Measurements from ENCODE around the gene CYB561.

CYB561 gene
- 18.6 to 43.7 (median 21.2) reads per million in 4 experiments for total RNA-seq

- DNase-seq, result peak; percentile 41
Observed at GRCh38 chr17:63445954-63446752, at the start of gene CYB561. Gene CYB561, minus strand, starts transcription at chr17:63446306. Its CDS starts 8,759 bp downstream, at chr17:63437547.

DNA sequence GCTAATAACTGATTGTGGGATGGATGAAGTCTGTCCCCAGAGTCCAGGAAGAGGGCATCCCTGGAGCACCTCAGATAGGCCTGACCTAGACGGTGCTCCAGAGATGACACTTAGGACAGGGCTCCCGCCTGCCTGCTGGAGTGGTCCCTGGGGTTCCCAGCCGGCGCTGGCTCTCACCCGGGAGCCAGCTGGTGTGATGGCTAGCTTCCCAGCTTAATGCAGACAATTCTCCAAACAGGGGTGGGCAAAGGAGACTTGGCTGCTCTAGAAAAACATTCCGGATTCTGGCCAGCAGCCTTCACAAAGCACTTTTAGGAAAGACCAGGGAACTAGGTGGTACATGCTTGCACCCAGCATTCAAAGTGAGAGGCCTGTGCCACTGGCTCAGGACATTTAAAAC, 49.4 kb upstream of the CYB561 start:
- DNase-seq, result no peak

DNA sequence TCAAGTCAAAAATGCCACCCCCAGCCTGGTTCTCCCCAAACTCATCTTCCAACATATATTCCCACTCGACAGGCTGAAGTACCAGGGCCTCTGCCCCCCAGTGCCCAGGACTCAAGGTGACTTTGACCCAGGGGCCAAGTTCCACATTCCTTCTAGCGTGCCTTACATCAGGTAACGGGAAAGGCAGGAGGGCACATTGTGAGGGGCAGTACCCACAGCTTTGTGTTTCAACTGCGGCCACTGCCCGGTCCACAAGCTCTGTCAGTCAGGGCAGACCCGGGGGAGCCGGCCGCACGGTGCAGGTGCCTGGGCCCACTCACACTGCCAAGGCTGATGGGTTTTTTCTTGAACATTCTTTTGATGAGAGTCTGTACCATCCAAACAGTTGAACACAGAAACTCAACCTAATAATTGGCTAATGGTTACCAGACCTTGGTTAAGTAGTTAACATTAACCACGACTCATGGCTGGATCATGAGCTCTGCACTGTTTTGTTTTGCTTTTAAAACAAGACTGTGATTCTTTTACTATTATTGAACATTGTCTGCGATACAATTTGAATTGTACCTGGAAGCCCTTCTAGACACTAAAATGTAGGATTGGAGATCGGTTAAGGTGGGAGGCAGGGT, 48.3 kb upstream of the CYB561 start:
- no peak for DNase-seq

GRCh38 chr17:63493411-63493810, 47.3 kb upstream of the CYB561 start:
- DNase-seq, result no peak

- DNase-seq, result no peak
Observed at GRCh38 chr17:63492940-63493339, 46.8 kb upstream of the CYB561 start.

DNA sequence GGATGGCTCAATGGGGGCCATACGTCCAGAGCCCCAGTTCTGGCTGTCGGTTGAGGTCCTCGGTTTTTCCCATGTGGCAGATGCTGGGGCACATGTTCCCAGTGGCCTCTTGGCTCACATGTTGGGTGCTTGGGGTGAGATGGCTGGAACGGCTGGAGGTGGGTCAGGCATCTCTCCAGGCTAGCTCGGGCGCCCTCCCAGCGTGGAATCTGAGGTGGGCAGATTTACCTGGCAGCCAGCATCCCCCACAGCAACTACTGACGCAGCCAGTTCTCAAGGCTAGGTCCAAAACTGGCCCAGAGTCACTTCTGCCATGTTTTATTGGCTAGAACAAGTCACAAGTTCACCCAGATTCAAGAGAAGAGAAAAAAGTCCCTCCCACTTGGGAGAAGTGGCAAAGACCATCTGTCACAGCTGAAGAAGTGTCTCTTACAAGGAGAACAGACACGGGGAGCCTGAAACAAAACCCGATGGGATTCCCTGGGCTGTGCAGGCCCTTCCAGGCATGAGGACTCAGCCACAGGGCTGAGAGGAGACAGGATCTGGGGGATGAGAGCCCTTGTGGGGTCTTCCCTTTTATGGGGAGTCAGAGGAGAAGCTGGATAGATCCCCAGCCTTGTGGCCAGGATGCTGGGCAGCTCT, 46.0 kb upstream of the CYB561 start:
- DNase-seq, result no peak

DNA sequence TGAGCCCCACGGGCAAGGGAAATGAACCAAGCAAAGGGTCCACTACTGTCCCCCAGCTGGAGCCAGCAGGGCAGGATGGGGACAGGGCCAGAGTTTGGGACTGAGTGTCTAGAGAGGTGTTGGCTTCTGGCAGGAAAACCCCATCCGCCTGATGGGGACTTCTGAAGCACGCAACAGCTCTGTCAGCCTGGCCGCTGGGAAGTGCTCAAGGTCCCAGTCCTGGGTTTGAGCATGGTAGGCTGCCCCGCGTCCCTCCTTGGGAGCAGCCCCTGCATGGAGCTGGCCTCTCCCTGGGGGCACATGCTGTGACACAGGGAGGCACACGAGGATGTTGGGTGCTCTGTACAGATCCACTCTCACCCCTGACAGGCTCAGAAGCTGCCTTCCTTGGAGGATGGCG, 45.3 kb upstream of the CYB561 start:
- no peak for DNase-seq

DNA sequence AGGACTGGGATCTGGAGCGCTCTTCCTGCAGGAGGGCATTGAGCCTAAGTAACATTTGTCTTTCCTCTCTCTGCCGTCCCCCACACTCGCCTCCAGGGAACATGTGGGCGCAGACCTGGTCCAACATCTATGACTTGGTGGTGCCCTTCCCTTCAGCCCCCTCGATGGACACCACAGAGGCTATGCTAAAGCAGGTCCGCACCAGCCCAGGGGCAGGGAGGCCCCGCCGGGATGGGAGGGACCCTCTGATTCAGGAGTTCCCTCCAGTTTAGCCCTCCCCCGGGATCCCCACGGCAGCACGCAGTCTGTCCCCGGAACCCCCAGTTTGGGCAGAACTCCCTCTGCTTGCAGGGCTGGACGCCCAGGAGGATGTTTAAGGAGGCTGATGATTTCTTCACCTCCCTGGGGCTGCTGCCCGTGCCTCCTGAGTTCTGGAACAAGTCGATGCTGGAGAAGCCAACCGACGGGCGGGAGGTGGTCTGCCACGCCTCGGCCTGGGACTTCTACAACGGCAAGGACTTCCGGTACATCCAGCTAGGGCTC, 44.8 kb upstream of the CYB561 start:
- no peak for DNase-seq

GRCh38 chr17:63490329-63490728, 44.2 kb upstream of the CYB561 start:
- DNase-seq, result no peak

GRCh38 chr17:63489291-63489690, 43.2 kb upstream of the CYB561 start:
- DNase-seq, result no peak

GRCh38 chr17:63488851-63489250, 42.7 kb upstream of the CYB561 start:
- no peak for DNase-seq

DNA sequence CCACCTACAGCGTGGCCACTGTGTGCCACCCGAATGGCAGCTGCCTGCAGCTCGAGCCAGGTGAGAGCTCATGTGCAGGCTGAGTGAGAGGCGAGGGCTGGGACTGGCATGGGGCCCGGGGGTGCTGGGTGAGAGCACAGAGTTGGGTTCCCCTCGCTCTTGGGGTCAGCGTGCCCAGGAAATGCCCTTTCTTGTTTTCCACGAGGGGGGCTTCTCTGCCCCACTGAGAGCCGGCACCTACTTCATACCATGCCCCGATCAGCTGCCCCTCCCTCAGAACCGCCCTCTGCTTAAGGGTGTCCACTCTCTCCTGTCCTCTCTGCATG, 40.9 kb upstream of the CYB561 start:
- no peak for DNase-seq

DNA sequence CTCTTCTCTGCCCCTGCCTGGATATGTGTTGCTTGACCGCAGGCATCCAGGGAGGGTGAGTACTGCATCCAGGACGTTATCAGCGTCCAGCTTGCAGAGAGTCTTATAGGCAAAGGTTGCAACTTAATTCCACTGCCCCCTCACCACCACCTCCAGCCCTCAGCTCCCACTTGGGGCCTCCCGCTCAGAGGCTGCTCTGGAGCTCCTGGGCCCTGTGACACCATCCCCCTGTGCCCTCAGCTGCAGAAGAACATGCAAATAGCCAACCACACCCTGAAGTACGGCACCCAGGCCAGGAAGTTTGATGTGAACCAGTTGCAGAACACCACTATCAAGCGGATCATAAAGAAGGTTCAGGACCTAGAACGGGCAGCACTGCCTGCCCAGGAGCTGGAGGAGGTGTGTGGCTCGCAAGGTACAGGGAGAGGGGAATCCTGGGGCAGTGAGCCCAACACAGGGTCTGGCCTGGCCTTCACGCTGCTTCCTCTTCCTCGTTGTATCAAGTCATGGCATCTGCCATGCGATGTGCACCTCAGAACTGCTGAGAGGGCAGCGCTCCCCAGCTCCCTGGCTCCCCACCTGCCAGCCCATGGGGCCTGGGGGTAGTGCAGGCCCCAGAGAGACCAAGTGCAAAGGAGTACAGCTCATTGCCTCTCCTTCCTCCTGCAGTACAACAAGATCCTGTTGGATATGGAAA, 40.4 kb upstream of the CYB561 start:
- no peak for DNase-seq

DNA sequence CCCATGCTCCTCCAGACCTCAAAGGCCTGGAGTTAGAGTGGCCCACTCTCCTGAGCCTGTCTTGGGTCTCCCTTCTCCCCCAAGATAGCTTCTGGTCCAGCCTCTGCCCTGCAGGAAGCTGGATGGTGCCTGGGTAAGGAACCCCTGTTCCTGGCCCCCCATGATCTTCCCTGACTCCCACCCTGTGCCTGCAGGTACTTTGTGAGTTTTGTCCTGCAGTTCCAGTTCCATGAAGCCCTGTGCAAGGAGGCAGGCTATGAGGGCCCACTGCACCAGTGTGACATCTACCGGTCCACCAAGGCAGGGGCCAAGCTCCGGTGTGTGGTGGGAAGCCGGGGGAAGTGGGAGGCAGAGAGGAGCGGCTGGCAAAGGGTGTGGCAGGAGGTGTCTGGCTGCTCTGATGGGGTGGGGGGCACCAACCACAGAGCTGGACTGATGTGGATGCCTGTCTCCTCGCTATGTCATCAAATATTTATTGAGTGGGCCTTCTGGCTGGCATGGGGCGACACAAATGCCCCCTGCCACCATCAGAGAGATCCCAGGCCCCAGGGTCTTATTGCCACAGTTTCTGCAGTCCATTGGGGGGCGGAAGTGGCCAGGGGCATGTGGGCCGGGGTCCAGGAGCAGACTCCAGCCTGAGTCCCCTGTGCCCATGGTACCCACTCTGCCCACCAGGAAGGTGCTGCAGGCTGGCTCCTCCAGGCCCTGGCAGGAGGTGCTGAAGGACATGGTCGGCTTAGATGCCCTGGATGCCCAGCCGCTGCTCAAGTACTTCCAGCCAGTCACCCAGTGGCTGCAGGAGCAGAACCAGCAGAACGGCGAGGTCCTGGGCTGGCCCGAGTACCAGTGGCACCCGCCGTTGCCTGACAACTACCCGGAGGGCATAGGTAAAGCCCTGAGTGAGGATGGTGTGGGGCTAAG, 37.8 kb upstream of the CYB561 start:
- DNase-seq, result no peak

DNA sequence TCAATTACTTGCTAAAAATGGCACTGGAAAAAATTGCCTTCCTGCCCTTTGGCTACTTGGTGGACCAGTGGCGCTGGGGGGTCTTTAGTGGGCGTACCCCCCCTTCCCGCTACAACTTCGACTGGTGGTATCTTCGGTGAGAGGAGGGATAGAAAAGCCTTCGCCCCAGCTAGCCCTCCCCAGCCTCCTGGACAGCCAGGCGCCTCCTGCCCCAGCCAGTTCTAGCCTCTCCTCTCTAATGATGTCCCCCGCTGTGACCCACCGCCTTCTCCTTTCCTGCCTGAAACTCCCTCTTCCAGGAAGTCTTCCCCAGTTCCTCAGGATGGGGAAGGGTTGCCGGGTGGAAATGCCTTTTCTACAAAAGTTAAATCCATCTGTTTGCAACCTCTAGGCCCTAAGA, 36.9 kb upstream of the CYB561 start:
- DNase-seq, result no peak

DNA sequence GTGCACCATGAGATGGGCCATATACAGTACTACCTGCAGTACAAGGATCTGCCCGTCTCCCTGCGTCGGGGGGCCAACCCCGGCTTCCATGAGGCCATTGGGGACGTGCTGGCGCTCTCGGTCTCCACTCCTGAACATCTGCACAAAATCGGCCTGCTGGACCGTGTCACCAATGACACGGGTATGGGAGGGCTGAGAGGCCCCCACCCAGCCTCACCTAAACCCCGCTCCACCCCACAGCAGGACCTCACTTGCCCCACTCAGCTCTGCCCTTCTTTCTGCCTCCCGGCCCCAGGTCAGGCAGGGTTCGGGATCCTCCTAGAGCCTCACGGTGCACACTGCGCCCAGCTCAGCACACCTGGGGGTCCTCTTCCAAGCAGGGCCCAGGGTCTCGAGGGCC, 36.4 kb upstream of the CYB561 start:
- no peak for DNase-seq

GRCh38 chr17:63481488-63481870, 35.4 kb upstream of the CYB561 start:
- no peak for DNase-seq

GRCh38 chr17:63480826-63481487, 34.9 kb upstream of the CYB561 start:
- DNase-seq, result no peak

DNA sequence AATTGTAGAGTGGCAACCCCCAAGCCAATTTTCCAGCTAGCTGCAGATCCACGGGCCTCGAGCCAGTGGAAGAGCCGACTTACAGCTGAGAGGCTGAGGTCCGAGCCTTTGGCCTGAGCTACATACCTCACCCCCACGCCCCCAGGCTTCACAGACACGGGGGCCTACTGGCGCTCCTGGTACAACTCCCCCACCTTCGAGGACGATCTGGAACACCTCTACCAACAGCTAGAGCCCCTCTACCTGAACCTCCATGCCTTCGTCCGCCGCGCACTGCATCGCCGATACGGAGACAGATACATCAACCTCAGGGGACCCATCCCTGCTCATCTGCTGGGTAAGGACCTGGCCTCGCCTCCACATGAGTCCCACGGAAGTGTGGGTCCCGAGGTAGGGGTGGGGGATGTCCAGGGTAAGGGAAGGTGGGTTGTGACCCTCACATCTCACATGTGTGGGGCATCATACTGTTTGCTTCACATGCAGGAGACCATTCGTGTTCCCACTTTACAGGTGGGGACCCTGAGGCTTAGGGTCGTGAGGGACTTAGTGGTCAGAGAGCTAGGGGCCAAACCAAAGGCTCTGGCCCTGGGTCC, 34.2 kb upstream of the CYB561 start:
- no peak for DNase-seq

- DNase-seq, result no peak
Observed at GRCh38 chr17:63479495-63480184, 33.5 kb upstream of the CYB561 start.

All from effector CD8-positive, alpha-beta T cell (primary cell).